ENCODE measurements around the gene LAMC1.
A peak's percentile ranks its signal among the peaks of the same experiment; 100 is the strongest.

The LAMC1 gene

GRCh38 chr1:183080406-183080805 is 57.2 kb downstream of the LAMC1 start:
- DNase-seq, result no peak

GRCh38 chr1:183081402-183082120 is 58.3 kb downstream of the LAMC1 start:
- no peak for DNase-seq

GRCh38 chr1:183082650-183083049 is 59.4 kb downstream of the LAMC1 start:
- no peak for DNase-seq

- no peak for DNase-seq
Observed at GRCh38 chr1:183087001-183087400, 63.8 kb downstream of the LAMC1 start.

GRCh38 chr1:183089025-183089639 is 65.9 kb downstream of the LAMC1 start:
- DNase-seq, result peak; percentile 8

- peak; percentile 74 for DNase-seq
Observed at GRCh38 chr1:183090391-183091006, 67.3 kb downstream of the LAMC1 start.

- no peak for DNase-seq
Observed at GRCh38 chr1:183091181-183091580, 68.0 kb downstream of the LAMC1 start.

- no peak for DNase-seq
Observed at GRCh38 chr1:183092350-183092749, 69.1 kb downstream of the LAMC1 start.

GRCh38 chr1:183093066-183093668 is 69.9 kb downstream of the LAMC1 start:
- DNase-seq, result no peak

- no peak for DNase-seq
Observed at GRCh38 chr1:183093786-183094298, 70.6 kb downstream of the LAMC1 start.

- DNase-seq, result no peak
Observed at GRCh38 chr1:183094351-183094750, 71.1 kb downstream of the LAMC1 start.

GRCh38 chr1:183096351-183096750 is 73.1 kb downstream of the LAMC1 start:
- no peak for DNase-seq

GRCh38 chr1:183096894-183097293 is 73.7 kb downstream of the LAMC1 start:
- peak; percentile 56 for DNase-seq

GRCh38 chr1:183097438-183098051 is 74.3 kb downstream of the LAMC1 start:
- peak; percentile 35 for DNase-seq

- no peak for DNase-seq
Observed at GRCh38 chr1:183098317-183098716, 75.1 kb downstream of the LAMC1 start.

- no peak for DNase-seq
Observed at GRCh38 chr1:183100361-183100974, 77.2 kb downstream of the LAMC1 start.

- DNase-seq, result no peak
Observed at GRCh38 chr1:183101081-183101480, 77.9 kb downstream of the LAMC1 start.

GRCh38 chr1:183101841-183102276 is 78.6 kb downstream of the LAMC1 start:
- DNase-seq, result no peak

- DNase-seq, result no peak
Observed at GRCh38 chr1:183103147-183103546, 79.9 kb downstream of the LAMC1 start.

- no peak for DNase-seq
Observed at GRCh38 chr1:183103577-183103976, 80.4 kb downstream of the LAMC1 start.

- DNase-seq, result no peak
Observed at GRCh38 chr1:183105449-183105848, 82.2 kb downstream of the LAMC1 start.

GRCh38 chr1:183106166-183106565 is 82.9 kb downstream of the LAMC1 start:
- no peak for DNase-seq

- no peak for DNase-seq
Observed at GRCh38 chr1:183106746-183107145, 83.5 kb downstream of the LAMC1 start.
